HL-60 (cell line): ENCODE results near the gene CALML3.

Experiments used
- GABPA ChIP-seq: IDR thresholded peaks from 2 replicates; pipeline ENCODE4 v1.6.1; 2012; ENCODE audit warnings: low read depth
- POLR2AphosphoS5 ChIP-seq: IDR thresholded peaks from 2 replicates; pipeline ENCODE4 v1.6.1; 2012; ENCODE audit warnings: low read depth
- TF ChIP-seq, protein P1 (sequence below): IDR thresholded peaks from one replicate; pipeline ENCODE4 v1.5.1; 2011; ENCODE audit warnings: low read length, control low read depth, inconsistent platforms; ENCODE audit not compliant: insufficient read depth

DNA sequence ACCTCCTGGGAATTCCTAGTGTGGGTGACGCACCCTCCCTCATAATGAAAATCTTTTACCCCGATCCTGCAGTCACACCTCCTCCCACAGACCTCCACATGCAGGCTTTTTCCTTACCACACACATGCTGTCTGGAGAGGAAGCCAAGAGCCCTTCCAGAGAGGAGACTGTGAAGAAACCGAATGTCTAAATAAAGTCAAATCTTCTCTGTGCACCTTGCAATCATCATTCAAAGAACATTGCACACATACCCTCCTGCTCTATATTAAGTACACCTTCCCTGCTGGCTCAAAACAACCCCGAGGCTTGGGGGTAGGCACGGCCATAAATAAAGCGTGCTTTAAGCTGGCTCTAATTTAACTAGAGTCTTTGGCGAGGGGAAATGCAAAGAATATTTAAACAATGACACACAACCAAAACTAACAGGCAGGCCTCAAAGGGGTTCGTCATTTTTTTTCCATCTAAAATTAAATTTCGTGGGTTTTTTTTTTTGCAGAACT is 34.9 kb downstream of the CALML3 start:
- TF ChIP-seq, protein P1, sequence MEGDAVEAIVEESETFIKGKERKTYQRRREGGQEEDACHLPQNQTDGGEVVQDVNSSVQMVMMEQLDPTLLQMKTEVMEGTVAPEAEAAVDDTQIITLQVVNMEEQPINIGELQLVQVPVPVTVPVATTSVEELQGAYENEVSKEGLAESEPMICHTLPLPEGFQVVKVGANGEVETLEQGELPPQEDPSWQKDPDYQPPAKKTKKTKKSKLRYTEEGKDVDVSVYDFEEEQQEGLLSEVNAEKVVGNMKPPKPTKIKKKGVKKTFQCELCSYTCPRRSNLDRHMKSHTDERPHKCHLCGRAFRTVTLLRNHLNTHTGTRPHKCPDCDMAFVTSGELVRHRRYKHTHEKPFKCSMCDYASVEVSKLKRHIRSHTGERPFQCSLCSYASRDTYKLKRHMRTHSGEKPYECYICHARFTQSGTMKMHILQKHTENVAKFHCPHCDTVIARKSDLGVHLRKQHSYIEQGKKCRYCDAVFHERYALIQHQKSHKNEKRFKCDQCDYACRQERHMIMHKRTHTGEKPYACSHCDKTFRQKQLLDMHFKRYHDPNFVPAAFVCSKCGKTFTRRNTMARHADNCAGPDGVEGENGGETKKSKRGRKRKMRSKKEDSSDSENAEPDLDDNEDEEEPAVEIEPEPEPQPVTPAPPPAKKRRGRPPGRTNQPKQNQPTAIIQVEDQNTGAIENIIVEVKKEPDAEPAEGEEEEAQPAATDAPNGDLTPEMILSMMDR: no peak
- TF ChIP-seq POLR2AphosphoS5 (no peak), GABPA (no peak)
